ENCODE results near the gene COPZ1. TPM values are rescaled to one million over a fixed set of nuclear protein-coding genes. Genes with fewer than 3 reads are reported as not detected.

Gene COPZ1
- total RNA-seq, 2 donors from 2014 or later: 79.2 to 154 TPM

GRCh38 chr12:54358945-54359761, 34.2 kb downstream of the COPZ1 start:
- TF ChIP-seq, protein P1, sequence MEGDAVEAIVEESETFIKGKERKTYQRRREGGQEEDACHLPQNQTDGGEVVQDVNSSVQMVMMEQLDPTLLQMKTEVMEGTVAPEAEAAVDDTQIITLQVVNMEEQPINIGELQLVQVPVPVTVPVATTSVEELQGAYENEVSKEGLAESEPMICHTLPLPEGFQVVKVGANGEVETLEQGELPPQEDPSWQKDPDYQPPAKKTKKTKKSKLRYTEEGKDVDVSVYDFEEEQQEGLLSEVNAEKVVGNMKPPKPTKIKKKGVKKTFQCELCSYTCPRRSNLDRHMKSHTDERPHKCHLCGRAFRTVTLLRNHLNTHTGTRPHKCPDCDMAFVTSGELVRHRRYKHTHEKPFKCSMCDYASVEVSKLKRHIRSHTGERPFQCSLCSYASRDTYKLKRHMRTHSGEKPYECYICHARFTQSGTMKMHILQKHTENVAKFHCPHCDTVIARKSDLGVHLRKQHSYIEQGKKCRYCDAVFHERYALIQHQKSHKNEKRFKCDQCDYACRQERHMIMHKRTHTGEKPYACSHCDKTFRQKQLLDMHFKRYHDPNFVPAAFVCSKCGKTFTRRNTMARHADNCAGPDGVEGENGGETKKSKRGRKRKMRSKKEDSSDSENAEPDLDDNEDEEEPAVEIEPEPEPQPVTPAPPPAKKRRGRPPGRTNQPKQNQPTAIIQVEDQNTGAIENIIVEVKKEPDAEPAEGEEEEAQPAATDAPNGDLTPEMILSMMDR (IDR thresholded peaks at IDR 0.05): no peak
- H3K27me3 ChIP-seq: no peaks in the 10 kb centered on the region
- no peaks in the 10 kb centered on the region for H3K9me3 ChIP-seq
- DNase-seq (ENCODE audit: low spot score): peak; percentile 99
- no peaks in the 10 kb centered on the region for H3K36me3 ChIP-seq
- H3K27ac ChIP-seq: peak overlapping the region; percentile 86 to 90
- H3K4me1 ChIP-seq: peaks cover 0 to 29% of the 10 kb centered on the region in 2 donors
- H3K4me3 ChIP-seq: peak overlapping the region; percentile 56 to 67

DNA sequence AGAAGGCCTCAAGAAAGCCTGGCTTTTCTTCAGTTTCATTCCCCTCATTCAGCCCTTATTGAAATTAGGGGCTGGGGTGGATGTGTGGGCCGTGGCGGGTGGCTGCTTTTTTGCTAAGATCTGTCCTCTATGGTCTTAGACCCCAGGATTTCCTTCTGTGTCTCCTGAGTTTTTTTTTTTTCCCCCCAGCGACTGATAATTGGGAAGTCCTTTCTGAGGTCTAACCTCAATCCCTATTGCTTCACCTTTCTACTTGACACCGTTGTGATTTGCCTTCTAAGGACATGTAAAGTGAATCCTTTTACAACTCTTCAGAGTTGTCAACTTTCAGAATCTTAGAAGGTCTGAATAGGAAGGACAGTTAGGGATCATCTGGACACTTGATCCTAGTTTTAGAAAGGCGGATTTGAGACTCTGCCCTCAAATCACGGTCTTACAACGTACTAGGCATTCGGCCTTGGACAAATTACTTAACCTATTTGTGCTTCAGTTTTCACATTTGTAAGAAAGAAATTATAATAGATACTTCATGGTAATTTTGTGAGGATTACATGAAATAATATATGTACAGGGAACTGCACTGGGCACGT, 34.9 kb downstream of the COPZ1 start:
- Histone ChIP-seq H3K4me3 (peak overlapping the region; percentile 56 to 67), H3K27ac (peak overlapping the region; percentile 86 to 90)

GRCh38 chr12:54360717-54361456, 36.0 kb downstream of the COPZ1 start:
- H3K27me3 ChIP-seq: no peaks in the 10 kb centered on the region
- H3K36me3 ChIP-seq: no peaks in the 10 kb centered on the region
- DNase-seq (ENCODE audit: low spot score): no peak
- H3K4me3 ChIP-seq: no peak overlapping the region
- peak overlapping the region; percentile 86 to 90 for H3K27ac ChIP-seq
- H3K9me3 ChIP-seq: no peaks in the 10 kb centered on the region
- TF ChIP-seq, protein P1 (IDR thresholded peaks at IDR 0.05): peak; percentile 67 to 79
- H3K4me1 ChIP-seq: peaks cover 0 to 29% of the 10 kb centered on the region in 2 donors

More for the DNA sequence above, 34.9 kb downstream of the COPZ1 start:
- Histone ChIP-seq H3K27me3 (no peaks in the 10 kb centered on the region), H3K36me3 (no peaks in the 10 kb centered on the region), H3K4me1 (peaks cover 0 to 29% of the 10 kb centered on the region in 2 donors), H3K9me3 (no peaks in the 10 kb centered on the region)
- DNase-seq (ENCODE audit: low spot score): no peak
- TF ChIP-seq, protein P1 (IDR thresholded peaks at IDR 0.05): no peak

- no peak overlapping the region for H3K4me3 ChIP-seq
- H3K27ac ChIP-seq: no peak overlapping the region
- TF ChIP-seq, protein P1 (IDR thresholded peaks at IDR 0.05): no peak
- DNase-seq (ENCODE audit: low spot score): no peak
- H3K9me3 ChIP-seq: no peaks in the 10 kb centered on the region
- H3K27me3 ChIP-seq: no peaks in the 10 kb centered on the region
- H3K36me3 ChIP-seq: no peaks in the 10 kb centered on the region
- H3K4me1 ChIP-seq: peaks cover 0 to 20% of the 10 kb centered on the region in 2 donors
These were observed 38.1 kb downstream of the COPZ1 start for GRCh38 chr12:54363047-54363446.

- Histone ChIP-seq H3K4me3 (no peak overlapping the region), H3K4me1 (peaks cover 0 to 19% of the 10 kb centered on the region in 2 donors), H3K9me3 (no peaks in the 10 kb centered on the region), H3K27ac (no peak overlapping the region), H3K27me3 (no peaks in the 10 kb centered on the region), H3K36me3 (no peaks in the 10 kb centered on the region)
- TF ChIP-seq, protein P1 (IDR thresholded peaks at IDR 0.05): no peak
- no peak for DNase-seq (ENCODE audit: low spot score)
These were observed 38.7 kb downstream of the COPZ1 start for GRCh38 chr12:54363618-54364017.
